LNCAP (cell line): ENCODE measurements around the gene CYP19A1.
A peak's percentile ranks its signal among the peaks of the same experiment; 100 is the strongest.

ENCODE experiments used
- CTCF ChIP-seq: fragments of 450-650 bp; IDR thresholded peaks from 2 replicates; pipeline ENCODE4 v1.5.1; 2017; ENCODE audit warnings: mild to moderate bottlenecking

Gene CYP19A1

GRCh38 chr15:51234176-51234927 is 104.0 kb downstream of the CYP19A1 start:
- no peak for TF ChIP-seq CTCF

GRCh38 chr15:51232581-51232980 is 105.8 kb downstream of the CYP19A1 start:
- TF ChIP-seq CTCF: no peak

DNA sequence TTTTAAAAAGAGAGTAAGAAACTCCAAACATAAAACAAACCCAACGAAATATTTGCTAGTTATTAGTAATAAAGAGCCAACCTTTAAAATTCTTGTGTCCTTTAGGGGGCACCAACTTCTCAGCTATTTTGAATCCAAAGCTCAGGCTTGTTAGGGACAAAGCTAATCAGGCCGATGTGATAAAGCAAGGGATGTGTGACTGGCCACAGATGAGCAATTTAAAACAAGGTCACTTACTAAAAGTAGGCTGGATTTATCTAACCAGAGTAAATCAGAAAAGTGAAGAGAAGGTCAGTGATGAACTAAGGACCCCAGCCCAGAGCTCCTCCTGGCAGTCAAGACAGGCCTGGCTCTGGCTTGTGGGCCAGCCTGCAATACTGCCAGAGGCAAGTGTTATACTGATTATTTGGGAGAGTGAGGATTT is 108.5 kb downstream of the CYP19A1 start:
- peak; percentile 37; the same call in 1 of the 2 replicates for TF ChIP-seq CTCF

DNA sequence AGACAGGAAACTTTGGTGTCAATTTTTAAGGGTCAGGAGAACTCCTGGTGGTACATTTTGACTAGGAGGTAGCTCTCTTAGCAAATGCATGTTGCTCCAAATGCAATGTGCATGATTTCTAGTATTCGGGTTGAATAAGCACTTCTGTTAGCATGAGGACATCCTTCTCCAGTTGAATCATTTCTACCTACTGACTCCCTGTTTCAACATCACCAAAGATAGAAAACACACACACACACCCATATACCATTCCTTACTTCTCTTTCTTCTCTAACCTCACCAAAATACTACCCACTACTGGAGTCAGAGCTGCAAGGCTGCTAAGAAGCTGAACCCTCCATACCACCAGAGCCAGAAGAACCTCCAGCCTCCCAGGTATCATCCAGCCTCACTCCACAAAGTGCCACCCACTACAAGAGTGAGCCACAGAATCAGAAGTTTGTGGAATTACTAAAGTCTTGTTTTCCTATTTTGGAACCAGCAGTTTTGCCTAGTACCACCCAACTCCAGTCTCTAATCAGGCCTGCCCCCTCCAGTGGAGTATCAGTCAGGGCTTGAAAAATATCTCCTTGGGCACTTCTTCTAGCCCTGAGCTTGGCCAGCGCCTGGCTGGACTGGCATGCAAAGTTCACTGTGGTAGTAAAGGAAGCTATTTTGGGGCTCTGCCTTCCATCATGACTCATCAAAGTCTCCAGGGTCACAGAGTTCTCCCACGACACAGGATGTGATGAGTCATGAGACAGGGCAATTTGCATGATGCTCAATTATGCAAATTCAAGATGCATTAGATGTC is 110.3 kb downstream of the CYP19A1 start:
- TF ChIP-seq CTCF: no peak

DNA sequence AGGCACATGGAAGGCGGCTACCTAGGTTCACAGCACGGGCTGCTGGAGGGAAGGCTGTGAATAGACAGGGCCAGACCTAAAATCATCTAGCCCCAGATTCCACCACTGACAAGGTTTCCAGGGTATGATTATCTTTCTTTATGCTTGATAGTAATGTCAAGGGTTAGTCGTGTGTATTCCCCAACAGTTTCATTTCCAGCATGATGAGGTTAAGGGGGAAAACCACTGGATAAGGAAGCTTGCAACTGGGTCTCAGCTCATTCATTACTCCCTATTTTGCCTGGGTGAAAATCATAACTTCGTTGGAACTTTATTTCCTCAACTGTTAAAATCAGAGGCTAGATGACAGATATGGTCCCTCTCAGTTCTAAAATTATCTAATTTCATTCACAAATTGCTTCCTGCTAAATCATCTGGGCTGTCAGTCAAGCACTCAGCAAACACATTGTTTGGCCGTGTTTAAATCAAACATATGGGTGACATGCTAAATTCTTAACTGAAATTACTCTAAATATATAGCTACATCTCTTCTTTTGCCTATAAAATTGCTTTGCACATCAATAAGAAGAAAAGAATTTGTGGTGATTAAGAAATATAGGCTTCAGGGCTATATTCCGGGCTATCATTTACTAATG is 111.7 kb downstream of the CYP19A1 start:
- no peak for TF ChIP-seq CTCF

- TF ChIP-seq CTCF: no peak
Measured at GRCh38 chr15:51224428-51224827, 114.0 kb downstream of the CYP19A1 start.

DNA sequence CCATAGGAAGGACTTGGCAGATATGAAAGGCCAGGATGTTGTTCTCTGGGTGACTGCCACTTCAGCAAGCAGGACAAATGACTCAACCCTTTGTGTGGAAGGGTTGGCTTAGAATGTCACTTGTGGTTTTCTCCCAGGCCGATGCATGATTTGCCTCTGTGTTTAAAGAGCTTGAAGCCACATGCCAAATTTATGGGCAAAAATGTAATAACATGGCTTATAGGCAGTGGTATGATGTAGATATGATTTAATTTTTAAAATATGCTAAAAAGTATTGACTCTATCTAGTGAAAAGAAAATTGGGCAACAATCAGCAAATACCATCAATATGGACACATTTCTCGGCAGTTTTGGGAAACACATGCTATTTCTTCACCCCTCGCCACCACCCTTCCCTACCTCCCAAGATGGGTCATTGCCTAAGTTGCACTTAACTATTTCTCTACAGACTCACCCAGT is 114.6 kb downstream of the CYP19A1 start:
- no peak for TF ChIP-seq CTCF
